ENCODE measurements around the gene CD101.
A peak's percentile ranks its signal among the peaks of the same experiment; 100 is the strongest.

Gene CD101

GRCh38 chr1:116986421-116987255 is 14.9 kb upstream of the CD101 start:
- no peak for DNase-seq (ENCODE audit: low read depth in 2 of 2)

- peak; percentile 18 to 38 for DNase-seq (ENCODE audit: low read depth in 2 of 2)
These were observed 14.4 kb upstream of the CD101 start for GRCh38 chr1:116987256-116987555.

GRCh38 chr1:116988248-116988647 is 13.3 kb upstream of the CD101 start:
- DNase-seq (ENCODE audit: low read depth in 2 of 2), result no peak

GRCh38 chr1:116988908-116989307 is 12.7 kb upstream of the CD101 start:
- no peak for DNase-seq (ENCODE audit: low read depth in 2 of 2)

- no peak for DNase-seq (ENCODE audit: low read depth in 2 of 2)
These were observed 11.7 kb upstream of the CD101 start for GRCh38 chr1:116989835-116990234.

- DNase-seq (ENCODE audit: low read depth in 2 of 2), result no peak
These were observed 10.9 kb upstream of the CD101 start for GRCh38 chr1:116990612-116991151.

GRCh38 chr1:116991171-116991845 is 10.3 kb upstream of the CD101 start:
- DNase-seq (ENCODE audit: low read depth in 2 of 2), result no peak

- DNase-seq (ENCODE audit: low read depth in 2 of 2), result no peak
These were observed 9.6 kb upstream of the CD101 start for GRCh38 chr1:116991918-116992317.

- DNase-seq (ENCODE audit: low read depth in 2 of 2), result no peak
These were observed 8.3 kb upstream of the CD101 start for GRCh38 chr1:116993286-116993685.

GRCh38 chr1:116994411-116994810 is 7.1 kb upstream of the CD101 start:
- no peak for DNase-seq (ENCODE audit: low read depth in 2 of 2)

- DNase-seq (ENCODE audit: low read depth in 2 of 2), result no peak
These were observed 4.5 kb upstream of the CD101 start for GRCh38 chr1:116997066-116997465.

- DNase-seq (ENCODE audit: low read depth in 2 of 2), result no peak
These were observed 3.9 kb upstream of the CD101 start for GRCh38 chr1:116997636-116998035.

- DNase-seq (ENCODE audit: low read depth in 2 of 2), result no peak
These were observed 2.0 kb upstream of the CD101 start for GRCh38 chr1:116999596-116999995.

GRCh38 chr1:117000142-117000541 is 1.4 kb upstream of the CD101 start:
- DNase-seq (ENCODE audit: low read depth in 2 of 2), result no peak

GRCh38 chr1:117003223-117003875 is 1.8 kb downstream of the CD101 start:
- DNase-seq (ENCODE audit: low read depth in 2 of 2), result no peak

- no peak for DNase-seq (ENCODE audit: low read depth in 2 of 2)
These were observed 6.1 kb downstream of the CD101 start for GRCh38 chr1:117007719-117008013.

- DNase-seq (ENCODE audit: low read depth in 2 of 2), result no peak
These were observed 7.1 kb downstream of the CD101 start for GRCh38 chr1:117008656-117009055.

GRCh38 chr1:117009132-117009531 is 7.6 kb downstream of the CD101 start:
- DNase-seq (ENCODE audit: low read depth in 2 of 2), result no peak

GRCh38 chr1:117010310-117010969 is 8.9 kb downstream of the CD101 start:
- DNase-seq (ENCODE audit: low read depth in 2 of 2), result no peak

- DNase-seq (ENCODE audit: low read depth in 2 of 2), result no peak
These were observed 9.8 kb downstream of the CD101 start for GRCh38 chr1:117011334-117011733.

GRCh38 chr1:117013309-117013858 is 11.8 kb downstream of the CD101 start:
- no peak for DNase-seq (ENCODE audit: low read depth in 2 of 2)

GRCh38 chr1:117014209-117014608 is 12.6 kb downstream of the CD101 start:
- DNase-seq (ENCODE audit: low read depth in 2 of 2), result no peak
